WI38 (cell line): Measurements from ENCODE around the gene TLK1.

Source experiments
- H3K4me3 ChIP-seq: 2 replicates; pipeline ENCODE4 v1.5.1; 2011; ENCODE audit warnings: low read depth, mild to moderate bottlenecking, control low read depth, low read length
- TF ChIP-seq, protein P1 (sequence below): IDR thresholded peaks from 2 replicates; pipeline ENCODE4 v1.5.1; 2012; ENCODE audit warnings: low read depth, mild to moderate bottlenecking, control low read depth, low read length

Gene TLK1

DNA sequence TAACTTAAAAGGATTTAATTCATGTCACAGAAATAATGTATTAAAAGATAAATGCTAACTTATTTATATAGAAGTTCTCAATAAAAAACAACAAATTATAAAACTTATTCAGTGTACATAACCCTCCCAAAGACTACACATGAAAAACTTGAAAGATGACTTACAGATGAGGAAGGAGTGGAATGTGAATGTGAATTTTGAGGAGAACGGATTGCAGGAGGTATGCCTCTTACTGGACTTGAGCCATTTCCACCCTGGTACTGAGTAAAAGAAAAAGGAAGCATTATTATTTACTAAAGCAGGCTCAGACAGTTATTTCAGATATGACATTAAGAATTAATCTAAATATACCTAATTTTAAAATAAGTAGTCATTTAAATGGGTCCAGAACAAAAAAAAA, 104.4 kb downstream of the TLK1 start:
- H3K4me3 ChIP-seq, result no peak overlapping the region
- TF ChIP-seq, protein P1, sequence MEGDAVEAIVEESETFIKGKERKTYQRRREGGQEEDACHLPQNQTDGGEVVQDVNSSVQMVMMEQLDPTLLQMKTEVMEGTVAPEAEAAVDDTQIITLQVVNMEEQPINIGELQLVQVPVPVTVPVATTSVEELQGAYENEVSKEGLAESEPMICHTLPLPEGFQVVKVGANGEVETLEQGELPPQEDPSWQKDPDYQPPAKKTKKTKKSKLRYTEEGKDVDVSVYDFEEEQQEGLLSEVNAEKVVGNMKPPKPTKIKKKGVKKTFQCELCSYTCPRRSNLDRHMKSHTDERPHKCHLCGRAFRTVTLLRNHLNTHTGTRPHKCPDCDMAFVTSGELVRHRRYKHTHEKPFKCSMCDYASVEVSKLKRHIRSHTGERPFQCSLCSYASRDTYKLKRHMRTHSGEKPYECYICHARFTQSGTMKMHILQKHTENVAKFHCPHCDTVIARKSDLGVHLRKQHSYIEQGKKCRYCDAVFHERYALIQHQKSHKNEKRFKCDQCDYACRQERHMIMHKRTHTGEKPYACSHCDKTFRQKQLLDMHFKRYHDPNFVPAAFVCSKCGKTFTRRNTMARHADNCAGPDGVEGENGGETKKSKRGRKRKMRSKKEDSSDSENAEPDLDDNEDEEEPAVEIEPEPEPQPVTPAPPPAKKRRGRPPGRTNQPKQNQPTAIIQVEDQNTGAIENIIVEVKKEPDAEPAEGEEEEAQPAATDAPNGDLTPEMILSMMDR, result no peak

DNA sequence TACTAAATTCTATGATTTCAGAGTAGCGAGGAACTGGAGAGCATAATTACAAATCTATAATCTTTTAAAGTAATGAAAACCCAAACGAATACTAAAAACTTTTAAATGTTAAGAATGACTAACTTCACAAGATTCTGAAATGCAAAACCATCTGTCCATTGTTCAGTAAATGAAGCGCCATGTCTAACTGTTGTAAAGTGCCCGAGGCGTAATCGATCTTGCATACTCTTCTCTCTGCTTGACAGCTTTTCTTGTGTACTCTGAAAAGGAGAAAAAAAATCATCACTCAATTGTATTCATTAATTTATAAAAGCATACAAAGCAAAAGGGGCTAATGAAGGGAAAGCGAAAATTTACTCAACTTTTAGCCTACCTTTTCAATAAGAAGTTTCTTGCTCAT, 111.0 kb downstream of the TLK1 start:
- no peak overlapping the region for H3K4me3 ChIP-seq
- TF ChIP-seq, protein P1, result no peak

DNA sequence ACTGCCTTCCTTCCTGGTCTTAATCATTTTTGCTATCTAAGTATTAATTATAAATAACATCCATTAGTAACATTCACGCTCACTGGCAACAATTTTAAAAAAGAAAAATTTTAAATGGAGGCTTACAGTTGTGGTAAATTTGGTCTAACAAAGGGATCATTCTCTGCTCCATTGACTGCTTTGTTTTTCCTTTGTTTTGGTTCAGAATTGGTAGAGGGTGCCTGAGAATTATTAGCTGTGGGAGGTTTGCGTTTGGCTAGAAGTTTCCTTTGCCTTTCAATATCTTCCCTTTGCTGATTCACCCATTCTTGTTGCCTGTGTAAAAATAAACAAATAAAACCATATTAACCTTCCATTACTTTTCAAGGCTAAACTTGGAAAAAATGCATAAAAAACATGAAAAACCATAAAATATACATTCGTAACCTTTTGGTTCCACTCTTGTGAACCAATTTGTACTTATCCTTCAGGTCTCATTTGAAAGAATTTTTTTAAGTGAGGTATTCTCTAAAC, 114.6 kb downstream of the TLK1 start:
- TF ChIP-seq, protein P1, result no peak

DNA sequence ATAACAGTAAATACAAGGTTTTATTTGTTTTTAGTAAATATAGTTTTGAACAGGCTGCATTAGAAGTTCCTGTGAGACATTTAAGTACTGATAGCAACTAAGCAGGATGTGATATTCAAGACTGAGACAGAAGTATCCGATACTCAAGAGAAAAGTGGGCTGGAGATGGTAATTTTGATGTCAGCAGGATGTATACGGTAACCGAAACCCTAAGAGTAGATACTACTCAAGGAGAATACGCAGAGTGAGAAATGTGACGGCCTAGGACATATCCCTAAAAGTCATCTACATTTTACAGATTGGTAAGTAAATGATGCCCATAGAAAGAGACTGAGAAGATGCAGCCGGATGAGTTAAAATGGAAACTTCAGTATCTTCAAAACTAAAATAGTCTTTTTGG, 116.3 kb downstream of the TLK1 start:
- H3K4me3 ChIP-seq, result no peak overlapping the region
- TF ChIP-seq, protein P1, result no peak

More for the DNA sequence above, 114.6 kb downstream of the TLK1 start:
- H3K4me3 ChIP-seq, result no peak overlapping the region

DNA sequence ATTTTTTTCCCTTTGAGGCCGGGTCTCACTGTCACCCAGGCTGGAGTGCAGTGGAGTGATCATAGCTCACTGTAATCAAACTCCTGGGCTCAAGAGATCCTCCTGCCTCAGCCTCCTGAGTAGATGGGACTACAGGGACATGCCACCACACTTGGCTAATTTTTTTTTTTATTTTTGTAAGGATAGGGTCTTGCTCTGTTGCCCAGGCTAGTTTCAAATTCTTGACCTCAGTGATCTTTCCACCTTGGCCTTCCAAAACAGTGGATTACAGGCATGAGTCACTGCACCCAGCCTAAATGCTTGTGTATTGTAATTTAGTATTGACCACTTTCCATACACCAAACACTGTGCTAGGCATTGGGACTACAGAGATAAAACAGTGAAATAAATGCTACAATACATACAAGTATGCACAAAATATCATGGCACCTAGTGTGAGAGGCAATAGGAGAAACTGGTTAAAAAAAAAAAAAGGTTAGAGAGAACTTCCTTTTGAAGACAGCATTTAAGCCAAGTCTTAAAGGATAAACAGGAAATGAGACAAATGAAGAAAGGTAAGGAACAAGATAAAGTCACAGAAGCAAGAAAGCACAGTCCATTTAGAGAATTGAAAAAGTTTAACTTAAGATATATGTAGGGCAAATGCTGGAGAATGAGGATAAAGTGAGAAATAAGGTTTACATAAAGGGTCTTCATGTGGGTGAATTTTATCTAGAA, 118.3 kb downstream of the TLK1 start:
- TF ChIP-seq, protein P1, result no peak
- no peak overlapping the region for H3K4me3 ChIP-seq

DNA sequence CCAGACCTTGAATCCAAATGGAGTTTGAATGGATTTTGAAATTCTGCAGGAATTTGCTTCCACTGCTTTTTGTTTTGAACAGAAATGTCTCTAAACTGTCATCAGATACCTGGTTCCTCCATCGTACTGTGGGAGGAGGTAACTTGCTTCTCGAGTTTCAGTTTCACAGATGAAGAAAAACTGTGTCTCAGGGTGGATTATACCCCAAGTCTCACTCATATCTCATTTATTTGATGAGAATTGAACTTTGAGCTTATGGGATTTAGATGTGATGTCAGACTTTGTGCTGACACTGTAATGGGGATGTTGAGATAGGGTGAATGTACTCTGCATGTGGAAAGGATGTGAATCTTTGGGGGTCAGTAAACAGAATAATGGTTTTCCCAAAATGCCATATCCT, 124.2 kb downstream of the TLK1 start:
- no peak overlapping the region for H3K4me3 ChIP-seq
- TF ChIP-seq, protein P1, result no peak

DNA sequence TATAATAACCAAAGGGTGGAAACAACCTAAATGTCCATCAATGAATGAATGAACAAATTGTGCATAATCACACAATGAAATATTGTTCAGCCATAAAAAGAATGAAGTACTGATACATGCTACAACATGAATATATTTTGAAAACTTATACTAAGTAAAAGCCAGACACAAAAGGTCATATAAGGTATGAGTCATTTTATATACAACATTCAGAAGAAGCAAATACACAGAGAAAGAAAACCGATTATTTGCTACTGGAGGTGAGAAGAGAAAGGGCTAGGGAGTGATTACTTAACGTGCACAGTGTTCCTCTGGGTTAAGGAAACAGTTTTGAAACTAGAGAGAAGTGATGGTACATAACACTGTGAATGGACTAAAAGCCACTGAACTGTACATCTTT, 126.4 kb downstream of the TLK1 start:
- TF ChIP-seq, protein P1, result no peak
- no peak overlapping the region for H3K4me3 ChIP-seq
